IPS-15b (cell line): Measurements from ENCODE around the gene SMO.
"Not testable (repeated sequence)": the region's sequence is repeated elsewhere in the genome, so short reads cannot be mapped to it uniquely, and the experiment has no call there.

Experiments used
- H3K27me3 ChIP-seq: one replicate; pipeline ENCODE4 v1.6.1; 2013; ENCODE audit warnings: low read length; ENCODE audit not compliant: control insufficient read depth, insufficient read depth
- H3K36me3 ChIP-seq: one replicate; pipeline ENCODE4 v1.6.1; 2013; ENCODE audit warnings: low read length; ENCODE audit not compliant: control insufficient read depth, insufficient read depth
- H3K4me1 ChIP-seq: one replicate; pipeline ENCODE4 v1.6.1; 2013; ENCODE audit warnings: mild to moderate bottlenecking, low read length; ENCODE audit not compliant: control insufficient read depth, insufficient read depth
- H3K4me3 ChIP-seq: one replicate; pipeline ENCODE4 v1.5.1; 2013; ENCODE audit warnings: low read depth, low read length
- H3K9ac ChIP-seq: one replicate; pipeline ENCODE4 v1.6.1; 2013; ENCODE audit warnings: low read depth, mild to moderate bottlenecking, low read length
- H3K9me3 ChIP-seq: one replicate; pipeline ENCODE4 v1.6.1; 2013; ENCODE audit warnings: mild to moderate bottlenecking, low read length; ENCODE audit not compliant: control insufficient read depth, insufficient read depth

Gene SMO

DNA sequence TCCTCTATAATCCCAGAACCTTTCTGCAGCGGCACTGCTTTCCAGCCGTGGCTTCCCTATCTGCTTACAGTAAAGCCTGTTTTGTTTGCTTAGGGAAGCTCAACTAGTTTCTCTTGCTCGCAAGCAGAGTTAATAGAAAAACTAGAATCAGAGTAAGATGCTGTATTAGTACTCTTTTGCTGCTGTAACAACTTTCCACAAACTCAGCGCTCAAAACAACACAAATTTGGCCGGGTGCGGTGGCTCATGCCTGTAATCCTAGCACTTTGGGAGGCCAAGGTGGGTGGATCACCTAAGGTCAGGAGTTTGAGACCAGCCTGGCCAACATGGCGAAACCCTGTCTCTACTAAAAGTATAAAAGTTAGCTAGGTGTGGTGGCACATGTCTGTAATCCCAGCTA is 14.6 kb upstream of the SMO start:
- H3K4me1 ChIP-seq, H3K27me3 ChIP-seq, H3K9ac ChIP-seq, H3K4me3 ChIP-seq, H3K9me3 ChIP-seq, H3K36me3 ChIP-seq: not testable (repeated sequence)

DNA sequence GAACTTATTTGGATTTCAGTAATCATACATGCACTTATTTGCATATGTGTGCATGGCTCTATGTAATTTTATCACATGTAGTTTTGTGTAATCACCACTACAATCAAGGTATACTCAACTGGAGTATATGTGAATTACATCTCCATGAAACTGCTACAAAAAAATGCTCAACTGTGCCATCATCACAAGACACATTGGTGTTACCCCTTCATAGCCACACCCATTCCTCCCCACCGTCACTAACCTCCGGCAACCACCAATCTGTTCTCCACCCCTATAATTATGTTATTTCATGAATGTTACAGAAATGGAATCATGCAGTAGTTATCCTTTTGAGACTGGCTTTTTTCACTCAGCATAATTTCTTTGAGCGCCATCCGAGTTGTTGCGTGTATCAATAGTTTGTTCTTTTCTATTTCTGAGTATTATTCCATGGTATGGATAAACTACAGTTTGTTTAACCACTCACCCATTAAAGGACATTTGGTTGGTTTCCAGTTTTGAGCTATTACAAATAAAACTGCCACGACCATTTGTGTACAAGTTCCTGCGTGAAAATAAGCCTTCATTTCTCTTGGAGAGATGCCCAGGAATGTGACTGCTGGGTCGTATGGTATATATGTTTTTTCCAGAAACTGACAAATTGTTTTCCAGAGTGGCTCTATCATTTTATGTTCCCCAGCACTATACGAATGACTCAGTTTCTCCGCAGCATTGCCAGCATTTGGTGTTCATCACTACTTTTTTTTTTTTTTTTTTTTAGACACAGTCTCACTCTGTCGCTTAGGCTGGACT is 11.3 kb upstream of the SMO start:
- Histone ChIP-seq H3K9me3 (no peaks in the 10 kb centered on the region), H3K4me1 (no peaks in the 10 kb centered on the region), H3K4me3 (no peak overlapping the region), H3K27me3 (no peaks in the 10 kb centered on the region), H3K36me3 (no peaks in the 10 kb centered on the region), H3K9ac (no peak overlapping the region)

DNA sequence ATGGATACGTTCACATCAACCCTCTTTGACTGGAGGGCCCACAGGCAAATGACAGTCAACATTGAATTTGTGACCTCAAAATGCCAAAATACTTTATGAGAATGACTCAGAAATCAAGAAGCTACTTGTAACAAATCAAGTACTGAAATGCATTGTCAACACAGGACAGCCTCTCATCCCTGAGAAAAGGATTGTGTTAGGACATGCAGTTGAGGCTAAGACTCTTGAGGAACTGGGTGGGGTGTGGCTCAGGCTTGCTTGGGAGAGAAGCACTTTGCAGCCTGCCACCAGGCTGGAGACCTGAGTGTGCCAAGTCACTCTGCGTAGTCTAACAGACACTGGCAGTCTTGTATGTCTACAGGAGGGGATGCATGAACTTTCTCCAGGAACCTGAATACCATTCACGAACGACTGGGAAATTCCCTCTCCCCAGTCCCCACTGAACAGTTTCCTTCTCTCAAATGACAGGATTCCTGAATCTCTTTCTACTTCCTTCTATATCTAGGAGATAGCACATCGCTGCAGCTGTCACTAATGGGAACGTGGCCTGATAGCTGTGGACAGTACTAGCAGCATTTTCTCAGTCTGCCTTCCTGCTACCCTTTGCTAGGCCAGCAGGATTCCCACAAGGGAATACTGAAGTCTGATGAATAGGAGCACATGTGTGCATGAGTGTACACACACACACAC is 3.3 kb upstream of the SMO start:
- no peak overlapping the region for H3K9ac ChIP-seq
- no peak overlapping the region for H3K4me3 ChIP-seq
- H3K27me3 ChIP-seq: peaks cover 24% of the 10 kb centered on the region
- no peaks in the 10 kb centered on the region for H3K36me3 ChIP-seq
- no peaks in the 10 kb centered on the region for H3K9me3 ChIP-seq
- peaks cover 8% of the 10 kb centered on the region for H3K4me1 ChIP-seq

DNA sequence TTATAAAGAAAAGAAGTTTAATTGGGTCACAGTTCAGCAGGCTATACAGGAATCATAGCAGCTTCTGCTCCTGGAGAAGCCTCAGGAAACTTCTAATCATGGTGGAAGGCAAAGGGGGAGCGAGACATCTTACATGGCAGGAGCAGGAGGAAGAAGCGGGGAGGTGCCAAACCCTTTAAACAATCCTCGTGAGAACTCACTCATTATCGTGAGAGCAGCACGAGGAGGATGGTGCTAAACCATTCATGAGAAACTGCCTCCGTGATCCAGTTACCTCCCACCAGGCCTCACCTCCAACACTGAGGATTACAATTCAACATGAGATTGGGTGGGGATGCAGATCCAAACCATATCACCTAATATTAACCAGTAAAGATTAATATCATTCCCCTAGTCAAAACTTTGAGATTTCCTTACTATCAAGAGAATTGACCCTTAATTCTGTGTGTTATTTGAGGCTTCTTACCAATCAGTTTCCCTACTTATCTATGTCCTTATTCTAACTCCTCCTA is 1.6 kb upstream of the SMO start:
- H3K4me3 ChIP-seq: no peak overlapping the region
- H3K4me1 ChIP-seq: peaks cover 8% of the 10 kb centered on the region
- H3K9me3 ChIP-seq: no peaks in the 10 kb centered on the region
- no peak overlapping the region for H3K9ac ChIP-seq
- peaks cover 24% of the 10 kb centered on the region for H3K27me3 ChIP-seq
- no peaks in the 10 kb centered on the region for H3K36me3 ChIP-seq

DNA sequence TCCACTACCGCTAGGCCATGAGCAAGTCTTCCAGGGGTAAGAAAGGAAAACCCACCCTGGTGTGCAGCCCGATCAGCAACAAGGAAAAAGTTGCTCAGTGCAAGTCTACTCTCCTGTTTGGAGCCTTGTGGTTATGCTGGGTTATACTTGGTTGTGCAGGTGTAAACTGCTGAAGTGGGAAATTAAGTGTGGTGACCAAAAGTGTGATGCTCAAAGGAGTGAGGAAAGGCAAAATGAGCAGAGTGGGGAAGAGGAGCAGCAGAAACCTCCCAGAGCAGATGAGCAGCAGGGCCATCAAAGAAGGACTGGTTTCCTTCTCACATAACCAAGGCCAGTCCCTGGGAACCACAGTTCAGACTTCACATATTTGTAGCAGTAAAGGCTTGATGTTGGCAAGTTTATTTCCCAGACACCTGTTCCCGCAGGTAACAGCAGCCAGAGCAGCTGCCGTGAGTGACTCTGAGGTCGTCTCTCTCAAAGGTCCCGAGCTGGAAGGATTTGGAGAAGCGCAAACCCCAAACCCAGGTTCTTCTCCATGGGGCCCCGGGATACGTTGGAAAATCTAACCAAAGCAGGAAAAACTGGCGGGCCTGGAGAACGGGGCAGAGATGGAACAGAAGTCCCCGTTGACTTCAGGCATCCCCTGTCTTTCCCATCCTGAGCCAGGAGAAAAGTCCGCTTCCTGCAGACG is 607 bp upstream of the SMO start:
- no peaks in the 10 kb centered on the region for H3K9me3 ChIP-seq
- peaks cover 8% of the 10 kb centered on the region for H3K4me1 ChIP-seq
- H3K9ac ChIP-seq: peak overlapping the region; percentile 66
- peak overlapping the region; percentile 86 for H3K4me3 ChIP-seq
- peaks cover 24% of the 10 kb centered on the region for H3K27me3 ChIP-seq
- no peaks in the 10 kb centered on the region for H3K36me3 ChIP-seq

DNA sequence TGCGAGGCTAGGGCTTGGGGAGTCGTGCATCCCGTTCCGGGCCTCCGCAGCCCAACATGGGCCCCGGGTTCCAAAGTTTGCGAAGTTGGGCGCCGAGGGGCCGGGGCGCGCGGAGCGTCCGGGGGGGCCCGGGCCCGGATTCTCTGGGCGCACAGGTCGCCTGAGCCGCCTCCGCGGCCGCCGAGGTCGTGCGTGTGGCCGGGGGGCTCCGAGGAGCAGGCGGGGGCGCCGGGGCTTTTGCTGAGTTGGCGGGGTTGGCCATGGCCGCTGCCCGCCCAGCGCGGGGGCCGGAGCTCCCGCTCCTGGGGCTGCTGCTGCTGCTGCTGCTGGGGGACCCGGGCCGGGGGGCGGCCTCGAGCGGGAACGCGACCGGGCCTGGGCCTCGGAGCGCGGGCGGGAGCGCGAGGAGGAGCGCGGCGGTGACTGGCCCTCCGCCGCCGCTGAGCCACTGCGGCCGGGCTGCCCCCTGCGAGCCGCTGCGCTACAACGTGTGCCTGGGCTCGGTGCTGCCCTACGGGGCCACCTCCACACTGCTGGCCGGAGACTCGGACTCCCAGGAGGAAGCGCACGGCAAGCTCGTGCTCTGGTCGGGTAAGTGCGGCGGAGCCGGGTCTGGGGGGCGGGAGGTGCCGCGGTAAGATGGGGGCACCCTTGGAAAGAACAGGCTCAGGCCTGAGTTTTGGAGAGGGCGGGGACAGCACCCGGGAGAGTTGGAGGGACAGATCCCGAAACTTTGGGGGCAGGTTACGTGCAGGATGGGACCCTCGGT is 643 bp downstream of the SMO start:
- no peaks in the 10 kb centered on the region for H3K36me3 ChIP-seq
- H3K27me3 ChIP-seq: peaks cover 24% of the 10 kb centered on the region
- peak overlapping the region; percentile 86 for H3K4me3 ChIP-seq
- peaks cover 8% of the 10 kb centered on the region for H3K4me1 ChIP-seq
- H3K9me3 ChIP-seq: no peaks in the 10 kb centered on the region
- peak overlapping the region; percentile 81 for H3K9ac ChIP-seq

DNA sequence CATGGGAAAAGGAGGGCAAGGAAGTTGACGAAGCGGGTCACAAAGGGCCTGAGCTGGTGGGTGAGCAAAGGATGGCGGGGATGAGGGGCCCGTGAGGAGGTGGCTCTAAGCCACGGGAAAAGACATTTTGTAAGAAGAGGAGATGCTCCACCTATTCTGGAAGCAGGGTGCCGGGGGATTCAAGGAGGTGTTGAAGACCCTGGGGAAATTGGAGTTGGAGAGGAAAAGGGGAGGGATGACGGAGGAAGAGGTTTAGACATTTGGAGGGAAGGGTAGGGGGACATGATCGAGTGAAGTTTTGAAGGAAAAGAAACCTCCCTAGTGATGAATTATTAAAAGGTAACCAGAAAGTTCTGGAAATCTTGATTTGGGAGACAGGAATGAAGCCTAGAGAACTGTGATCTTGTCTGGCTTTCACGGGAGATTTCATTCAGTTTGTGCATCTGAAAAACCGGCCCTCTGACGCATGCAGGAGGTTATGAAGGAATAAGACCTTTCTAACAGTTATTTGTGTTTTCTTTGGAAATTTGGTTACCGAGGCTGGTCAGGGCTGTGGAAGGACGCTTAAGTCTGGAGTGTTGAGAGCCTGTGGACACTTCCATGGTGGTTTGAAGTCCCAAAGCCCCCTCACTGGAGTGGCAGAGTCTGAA is 1.4 kb downstream of the SMO start:
- no peaks in the 10 kb centered on the region for H3K9me3 ChIP-seq
- H3K36me3 ChIP-seq: no peaks in the 10 kb centered on the region
- peaks cover 8% of the 10 kb centered on the region for H3K4me1 ChIP-seq
- peaks cover 24% of the 10 kb centered on the region for H3K27me3 ChIP-seq
- peak overlapping the region; percentile 81 for H3K9ac ChIP-seq
- H3K4me3 ChIP-seq: peak overlapping the region; percentile 86

DNA sequence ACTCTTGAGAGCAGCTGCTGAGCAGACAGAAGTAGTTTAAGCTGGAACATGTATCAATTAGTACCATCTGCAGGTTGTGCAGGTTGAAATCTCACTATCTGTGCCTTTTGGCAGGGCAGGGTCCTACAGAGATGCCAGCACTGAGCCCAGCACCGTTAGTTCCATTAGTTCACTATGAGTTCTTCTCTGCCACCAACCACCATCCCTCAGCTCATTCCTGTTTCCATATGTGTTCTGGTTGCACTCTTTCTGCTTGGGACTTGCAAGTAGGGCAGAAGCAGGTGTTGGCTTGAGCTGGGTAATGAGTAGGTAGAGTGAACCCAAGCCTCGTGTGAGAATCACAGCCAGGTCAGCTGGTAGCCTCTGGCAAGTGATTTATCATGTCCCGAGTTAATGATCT is 2.8 kb downstream of the SMO start:
- Histone ChIP-seq H3K9me3 (no peaks in the 10 kb centered on the region), H3K4me1 (peaks cover 8% of the 10 kb centered on the region), H3K9ac (no peak overlapping the region), H3K27me3 (peaks cover 21% of the 10 kb centered on the region), H3K4me3 (no peak overlapping the region), H3K36me3 (no peaks in the 10 kb centered on the region)

DNA sequence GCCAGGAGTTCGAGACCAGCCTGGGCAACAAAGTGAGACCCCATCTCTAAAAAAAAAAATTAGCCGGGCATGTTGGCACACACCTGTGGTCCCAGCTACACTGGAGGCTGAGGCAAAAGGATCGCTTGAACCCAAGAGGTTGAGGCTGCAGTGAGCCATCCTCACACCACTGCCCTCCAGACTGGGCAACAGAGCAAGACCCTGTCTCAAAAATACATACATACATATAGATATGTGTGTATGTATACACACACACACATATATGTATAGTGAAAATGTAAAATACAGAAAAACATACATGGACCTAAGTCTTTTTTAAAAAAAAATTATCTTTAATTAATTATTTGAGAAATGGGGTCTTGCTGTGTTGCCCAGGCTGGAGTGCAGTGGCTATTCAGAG is 5.5 kb downstream of the SMO start:
- Histone ChIP-seq H3K36me3 (no peaks in the 10 kb centered on the region), H3K4me1 (peaks cover 4% of the 10 kb centered on the region), H3K27me3 (peaks cover 5% of the 10 kb centered on the region), H3K4me3 (no peak overlapping the region), H3K9ac (no peak overlapping the region), H3K9me3 (no peaks in the 10 kb centered on the region)

DNA sequence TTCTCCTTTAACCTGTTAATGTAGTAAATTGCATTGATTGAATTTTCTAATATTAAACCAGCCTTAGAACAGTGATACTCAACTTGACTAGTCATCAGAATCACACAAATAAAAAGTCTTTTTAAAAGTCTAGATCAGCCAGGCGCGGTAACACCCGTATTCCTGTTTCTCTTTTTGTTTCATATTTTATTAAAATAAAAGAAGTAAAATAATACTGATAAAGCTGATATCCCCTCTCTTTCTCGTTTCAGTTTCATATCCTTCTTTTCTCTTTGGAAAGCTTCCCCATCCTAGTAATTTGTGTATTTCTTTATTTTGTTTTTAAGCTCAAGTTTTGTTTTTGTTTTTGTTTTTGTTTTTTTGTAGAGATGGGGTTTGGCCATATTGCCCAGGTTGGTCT is 9.3 kb downstream of the SMO start:
- Histone ChIP-seq H3K9ac (no peak overlapping the region), H3K36me3 (no peaks in the 10 kb centered on the region), H3K4me1 (no peaks in the 10 kb centered on the region), H3K9me3 (no peaks in the 10 kb centered on the region), H3K4me3 (no peak overlapping the region), H3K27me3 (no peaks in the 10 kb centered on the region)

DNA sequence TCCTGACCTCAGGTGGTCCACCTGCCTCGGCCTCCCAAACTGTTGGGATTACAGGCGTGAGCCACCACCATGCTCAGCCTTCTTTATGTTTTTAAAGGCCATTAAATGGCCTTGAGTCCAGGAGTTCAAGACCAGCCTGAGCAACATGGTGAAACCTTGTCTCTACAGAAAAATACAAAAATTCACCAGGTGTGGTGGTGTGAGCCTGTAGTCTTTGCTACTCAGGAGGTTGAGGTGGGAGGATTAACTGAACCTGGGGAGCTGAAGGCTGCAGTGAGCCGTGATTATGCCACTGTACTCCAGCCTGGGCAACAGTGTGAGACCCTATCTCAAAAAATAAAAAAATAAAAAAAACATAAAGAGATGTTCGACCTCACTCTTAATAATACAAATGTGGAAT is 11.0 kb downstream of the SMO start:
- H3K4me3 ChIP-seq: no peak overlapping the region
- H3K27me3 ChIP-seq: no peaks in the 10 kb centered on the region
- H3K4me1 ChIP-seq: no peaks in the 10 kb centered on the region
- no peak overlapping the region for H3K9ac ChIP-seq
- no peaks in the 10 kb centered on the region for H3K9me3 ChIP-seq
- no peaks in the 10 kb centered on the region for H3K36me3 ChIP-seq
